GM23248 (cell line): ENCODE measurements around the gene DHRS12.

Source experiments
- EZH2 ChIP-seq: fragments of 200-600 bp; sonication (generic); IDR thresholded peaks from 2 replicates; pipeline ENCODE4 v1.6.1; 2018; ENCODE audit warnings: antibody characterized with exemption, mild to moderate bottlenecking; ENCODE audit not compliant: insufficient read depth, poor library complexity, severe bottlenecking
- EZH2phosphoT487 ChIP-seq: fragments of 200-600 bp; sonication (generic); IDR thresholded peaks from 2 replicates; pipeline ENCODE4 v1.6.1; 2018; ENCODE audit warnings: antibody characterized with exemption, moderate library complexity, mild to moderate bottlenecking, low read depth; ENCODE audit not compliant: insufficient read depth

- no peak for TF ChIP-seq EZH2phosphoT487
- no peak for TF ChIP-seq EZH2
Measured at GRCh38 chr13:51771418-51772104, 32.4 kb downstream of the DHRS12 start.
